Common myeloid progenitor, CD34-positive (primary cell): ENCODE measurements around the gene AP1S2.
"Not testable (repeated sequence)": the region's sequence is repeated elsewhere in the genome, so short reads cannot be mapped to it uniquely, and the experiment has no call there.

Experiments
- CTCF ChIA-PET: fragments of 350-600 bp; sonication (Branson Sonifier 250); formaldehyde crosslinking; loops from one replicate; lab custom pipeline; 2021; ENCODE audit warnings: antibody characterized with exemption; lab: Charles Lee
- POLR2A ChIA-PET: fragments of 350-600 bp; sonication (Branson Sonifier 250); formaldehyde crosslinking; loops from one replicate; lab custom pipeline; 2021; ENCODE audit warnings: antibody characterized with exemption; lab: Charles Lee
- DNase-seq, 3 donors: peaks; one replicate each; pipeline versions ENCODE4 v3.0.0 to v3.0.0-alpha.2; 2013
- H3K27ac ChIP-seq, 2 experiments: 1 replicate in 1 of 2; 2 replicates in 1 of 2; pipeline ENCODE4 v1.7.0; 2013; ENCODE audit warnings: inconsistent platforms in 2 of 2, low read length in 2 of 2, mild to moderate bottlenecking in 2 of 2, low read depth in 1 of 2, moderate library complexity in 1 of 2; ENCODE audit not compliant: severe bottlenecking in 2 of 2, insufficient read depth in 1 of 2, poor library complexity in 1 of 2
- H3K27me3 ChIP-seq, 5 experiments: replicated peaks in 2 of 5; 1 replicate in 3 of 5; 2 replicates in 2 of 5; pipeline versions ENCODE4 v1.6.1 to v1.7.0; 2013; ENCODE audit warnings: low read length in 4 of 5, mild to moderate bottlenecking in 2 of 5, moderate library complexity in 2 of 5, inconsistent platforms in 1 of 5; ENCODE audit not compliant: insufficient read depth in 5 of 5, control insufficient read depth in 4 of 5
- H3K36me3 ChIP-seq, 4 experiments: 1 replicate in 2 of 4; 2 replicates in 2 of 4; pipeline versions ENCODE4 v1.6.1 to v1.7.0; 2013; ENCODE audit warnings: low read length in 3 of 4, control low read depth in 1 of 4, mild to moderate bottlenecking in 1 of 4; ENCODE audit not compliant: control insufficient read depth in 4 of 4, insufficient read depth in 4 of 4
- H3K4me1 ChIP-seq, 4 experiments: 1 replicate in 3 of 4; 2 replicates in 1 of 4; pipeline versions ENCODE4 v1.6.1 to v1.7.1; 2013; ENCODE audit warnings: low read length in 3 of 4, mild to moderate bottlenecking in 3 of 4, control low read depth in 1 of 4, inconsistent platforms in 1 of 4, moderate library complexity in 1 of 4; ENCODE audit not compliant: control insufficient read depth in 4 of 4, insufficient read depth in 4 of 4; ENCODE audit errors: control extremely low read depth in 1 of 4
- H3K4me3 ChIP-seq, 7 experiments: 1 replicate in 4 of 7; 2 replicates in 3 of 7; pipeline versions ENCODE4 v1.5.1 to v1.7.0; 2013; ENCODE audit warnings: mild to moderate bottlenecking in 7 of 7, low read length in 6 of 7, moderate library complexity in 6 of 7, inconsistent platforms in 2 of 7, low read depth in 2 of 7, control low read depth in 1 of 7; ENCODE audit not compliant: insufficient read depth in 4 of 7, control insufficient read depth in 1 of 7; ENCODE audit errors: extremely low read depth in 1 of 7
- H3K9me3 ChIP-seq, 5 experiments: 1 replicate in 4 of 5; 2 replicates in 1 of 5; pipeline versions ENCODE4 v1.6.1 to v1.7.1; 2013; ENCODE audit warnings: low read length in 4 of 5, mild to moderate bottlenecking in 2 of 5, inconsistent platforms in 1 of 5, low read depth in 1 of 5, moderate library complexity in 1 of 5; ENCODE audit not compliant: control insufficient read depth in 4 of 5, insufficient read depth in 2 of 5; ENCODE audit errors: control extremely low read depth in 1 of 5
- WGBS: methylation state at CpG from one replicate; pipeline ENCODE4 v1.1.5; 2013; ENCODE audit not compliant: insufficient coverage; 5-methylcytosine and 5-hydroxymethylcytosine counted together

Gene AP1S2

GRCh38 chrX:15843960-15844359 lies 10.7 kb downstream of the AP1S2 start:
- H3K4me3 ChIP-seq = no peak overlapping the region

DNA sequence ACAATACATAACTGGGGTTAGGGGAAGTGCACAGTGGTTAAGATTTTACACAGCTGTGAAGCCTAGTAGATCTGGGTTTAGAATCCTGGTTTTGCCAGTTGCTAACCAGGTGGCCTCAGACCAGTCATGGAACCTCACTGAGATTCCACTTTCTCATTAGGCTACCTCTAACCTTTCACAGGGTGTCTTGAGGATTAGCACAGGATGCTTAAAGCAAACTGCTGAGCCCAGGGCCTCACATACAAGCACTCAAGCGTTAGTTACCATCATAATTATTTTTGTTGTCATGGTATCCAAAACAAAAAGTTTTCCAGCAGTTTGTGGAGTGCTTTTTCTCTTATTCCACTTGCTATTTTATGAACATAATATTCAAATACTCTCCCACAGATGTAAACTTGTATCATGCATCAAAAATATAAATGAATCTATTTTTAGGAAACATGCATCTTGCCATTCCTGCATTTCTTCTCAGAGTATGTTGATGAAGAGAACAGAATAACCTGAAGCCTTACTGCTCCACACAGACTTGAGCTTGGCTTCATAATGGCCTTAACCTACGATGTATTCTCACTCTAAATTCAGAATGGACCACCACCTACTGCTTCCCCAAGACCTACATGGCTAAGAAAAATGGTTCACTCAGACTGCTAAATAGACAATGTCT lies 12.6 kb downstream of the AP1S2 start:
- Histone ChIP-seq H3K4me3 (no peak overlapping the region), H3K27ac (no peak overlapping the region), H3K9me3 (no peaks in the 10 kb centered on the region), H3K27me3 (peaks cover 0 to 15% (median 0%) of the 10 kb centered on the region in 5 experiments), H3K4me1 (no peaks in the 10 kb centered on the region), H3K36me3 (peaks cover 2 to 17% (median 8%) of the 10 kb centered on the region in 4 experiments)
- ChIA-PET POLR2A (no interaction called here), CTCF (no interaction called here)
- 100% methylated on average over 1 of the region's 2 CpGs for WGBS
- peak in 1 of 3 donors; percentile 5 for DNase-seq

More at GRCh38 chrX:15843960-15844359, 10.7 kb downstream of the AP1S2 start:
- ChIA-PET POLR2A (no interaction called here), CTCF (no interaction called here)
- H3K9me3 ChIP-seq = no peaks in the 10 kb centered on the region
- no peaks in the 10 kb centered on the region for H3K4me1 ChIP-seq
- DNase-seq = no peak
- peaks cover 0 to 24% (median 0%) of the 10 kb centered on the region in 5 experiments for H3K27me3 ChIP-seq
- H3K27ac ChIP-seq = no peak overlapping the region
- H3K36me3 ChIP-seq = peaks cover 4 to 20% (median 8%) of the 10 kb centered on the region in 4 experiments

DNA sequence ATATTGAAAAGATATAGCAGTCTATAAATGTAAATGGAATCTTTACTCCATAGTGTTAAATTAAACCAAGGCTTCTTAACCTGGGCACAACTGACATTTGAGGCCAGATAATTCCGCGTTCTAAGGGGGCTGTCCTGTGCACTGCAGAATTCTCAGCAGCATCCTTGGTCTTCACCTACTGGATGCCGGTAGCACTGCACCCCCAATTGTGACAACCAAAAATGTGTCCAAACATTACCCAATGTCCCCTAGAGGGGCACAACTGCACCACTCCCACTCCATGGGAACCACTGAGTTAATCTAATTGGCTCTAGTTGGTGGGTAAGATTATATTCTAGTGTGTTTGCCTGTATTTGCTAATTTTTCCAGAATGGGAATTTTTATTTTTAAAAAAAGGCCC lies 16.6 kb downstream of the AP1S2 start:
- ChIA-PET POLR2A (no interaction called here), CTCF (no interaction called here)
- Histone ChIP-seq H3K27me3 (peaks cover 0 to 6% (median 0%) of the 10 kb centered on the region in 5 experiments), H3K4me1 (no peaks in the 10 kb centered on the region), H3K27ac (no peak overlapping the region), H3K9me3 (no peaks in the 10 kb centered on the region), H3K4me3 (no peak overlapping the region), H3K36me3 (peaks cover 0 to 7% (median 5%) of the 10 kb centered on the region in 4 experiments)
- 100% methylated on average over 2 of the region's 3 CpGs for WGBS
- peak; percentile 34 to 73 (median 69) for DNase-seq

- Histone ChIP-seq H3K27ac (no peak overlapping the region), H3K36me3 (peaks cover 0 to under 1% (median 0%) of the 10 kb centered on the region in 4 experiments), H3K9me3 (no peaks in the 10 kb centered on the region), H3K4me1 (no peaks in the 10 kb centered on the region), H3K4me3 (no peak overlapping the region), H3K27me3 (peaks cover 0 to 3% (median 0%) of the 10 kb centered on the region in 5 experiments)
- no peak for DNase-seq
- CTCF ChIA-PET = no interaction called here
- 100% methylated on average over 2 of the region's 5 CpGs for WGBS
- POLR2A ChIA-PET = no interaction called here
These were observed 19.6 kb downstream of the AP1S2 start for GRCh38 chrX:15834827-15835595.

DNA sequence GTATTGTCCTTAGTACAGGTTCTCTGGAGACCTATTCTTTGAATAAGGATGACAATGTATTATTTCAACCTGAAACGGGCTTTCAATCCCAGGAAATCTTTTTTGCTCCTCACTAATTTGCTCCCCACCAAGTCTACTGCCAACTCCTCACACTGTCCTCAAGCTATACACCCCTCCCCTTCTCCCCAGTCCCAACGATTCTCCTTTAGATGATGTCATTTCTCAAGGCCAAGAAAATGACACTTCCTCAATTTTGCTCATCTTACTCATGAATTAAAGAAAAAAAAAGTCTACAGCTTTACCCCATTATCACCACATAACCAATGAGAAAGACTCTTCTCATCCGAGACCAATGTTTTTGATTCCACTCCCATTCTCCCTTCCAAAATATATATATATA lies 20.6 kb downstream of the AP1S2 start:
- Histone ChIP-seq H3K27ac (no peak overlapping the region), H3K4me3 (no peak overlapping the region), H3K27me3 (no peaks in the 10 kb centered on the region), H3K9me3 (no peaks in the 10 kb centered on the region), H3K36me3 (no peaks in the 10 kb centered on the region), H3K4me1 (no peaks in the 10 kb centered on the region)
- peak in 2 of 3 donors; percentile 35 to 54 for DNase-seq
- ChIA-PET CTCF (no interaction called here), POLR2A (no interaction called here)
- 44% methylated on average over 1 of the region's 3 CpGs for WGBS

DNA sequence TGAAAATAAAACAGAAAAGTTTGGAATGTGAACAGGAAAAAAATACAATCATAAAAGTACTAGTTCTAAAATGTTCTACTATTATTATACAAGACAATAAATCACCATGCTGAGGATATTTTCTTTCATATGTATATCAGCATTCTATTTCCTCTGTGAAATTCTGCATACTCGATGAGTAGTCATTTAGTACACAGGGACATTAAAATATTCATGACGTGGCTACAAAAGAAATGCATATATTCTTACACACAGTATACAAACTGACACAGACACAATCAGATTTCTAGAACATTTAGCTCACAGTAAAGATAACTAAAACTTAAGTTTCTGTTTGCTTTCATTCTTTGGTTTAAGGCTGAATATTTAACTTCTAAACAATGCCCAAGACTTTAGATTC lies 23.3 kb downstream of the AP1S2 start:
- H3K9me3 ChIP-seq, H3K4me1 ChIP-seq, H3K36me3 ChIP-seq, CTCF ChIA-PET, DNase-seq, H3K4me3 ChIP-seq, POLR2A ChIA-PET, H3K27ac ChIP-seq, H3K27me3 ChIP-seq: not testable (repeated sequence)
- WGBS = no CpG with 5 or more reads among the region's 2 CpGs

DNA sequence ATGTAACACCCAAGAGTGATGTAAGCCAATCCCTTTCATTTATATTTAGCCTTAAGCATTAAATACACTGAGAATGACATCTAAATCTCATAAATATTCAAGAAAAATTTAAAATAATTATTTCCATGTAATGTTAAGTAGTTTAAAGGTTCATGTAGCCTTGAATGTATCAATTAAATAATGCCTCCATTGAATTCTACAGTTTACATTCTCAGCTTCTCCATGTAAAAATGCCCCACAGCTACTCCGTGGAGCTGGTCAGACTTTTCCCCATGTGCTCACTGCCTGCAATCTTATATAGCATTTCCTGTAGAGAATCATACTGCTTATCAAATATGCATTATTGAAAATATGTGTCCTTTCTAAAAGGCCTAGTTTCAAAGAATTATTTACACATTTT lies 25.4 kb downstream of the AP1S2 start:
- no peaks in the 10 kb centered on the region for H3K9me3 ChIP-seq
- no peak overlapping the region for H3K27ac ChIP-seq
- DNase-seq = no peak
- no peaks in the 10 kb centered on the region for H3K27me3 ChIP-seq
- no peaks in the 10 kb centered on the region for H3K4me1 ChIP-seq
- ChIA-PET CTCF (no interaction called here), POLR2A (no interaction called here)
- WGBS = no CpG with 5 or more reads among the region's 1 CpG
- H3K4me3 ChIP-seq = no peak overlapping the region
- H3K36me3 ChIP-seq = peaks cover 0 to 7% (median 5%) of the 10 kb centered on the region in 4 experiments
